Muscle layer of colon (tissue), 2 donors: ENCODE measurements around the gene RPN1.
A peak's percentile ranks its signal among the peaks of the same experiment; 100 is the strongest.

Source experiments
- H3K27ac ChIP-seq: one replicate; pipeline ENCODE4 v1.7.0; 2013; ENCODE audit warnings: low read depth, mild to moderate bottlenecking, low read length, moderate library complexity
- H3K27me3 ChIP-seq, 2 donors: one replicate each; pipeline ENCODE4 v1.7.0; 2013; ENCODE audit warnings: low read length in 2 of 2, mild to moderate bottlenecking in 2 of 2; ENCODE audit not compliant: insufficient read depth in 2 of 2, control insufficient read depth in 1 of 2
- H3K36me3 ChIP-seq: one replicate; pipeline ENCODE4 v1.7.0; 2013; ENCODE audit warnings: mild to moderate bottlenecking, low read length; ENCODE audit not compliant: insufficient read depth
- H3K4me1 ChIP-seq: one replicate; pipeline ENCODE4 v1.7.0; 2013; ENCODE audit warnings: mild to moderate bottlenecking, low read length; ENCODE audit not compliant: insufficient read depth
- H3K4me3 ChIP-seq, 2 donors: one replicate each; pipeline ENCODE4 v1.7.0; 2013; ENCODE audit warnings: low read length in 2 of 2, low read depth in 1 of 2, mild to moderate bottlenecking in 1 of 2, moderate library complexity in 1 of 2
- H3K9ac ChIP-seq: one replicate; pipeline ENCODE4 v1.7.0; 2013; ENCODE audit warnings: low read length
- H3K9me3 ChIP-seq: one replicate; pipeline ENCODE4 v1.7.0; 2013; ENCODE audit warnings: mild to moderate bottlenecking, low read length
- donor health status: abdominal sarcoma.
- donor health status: Adenocarcinoma of cecum.

RPN1 gene

DNA sequence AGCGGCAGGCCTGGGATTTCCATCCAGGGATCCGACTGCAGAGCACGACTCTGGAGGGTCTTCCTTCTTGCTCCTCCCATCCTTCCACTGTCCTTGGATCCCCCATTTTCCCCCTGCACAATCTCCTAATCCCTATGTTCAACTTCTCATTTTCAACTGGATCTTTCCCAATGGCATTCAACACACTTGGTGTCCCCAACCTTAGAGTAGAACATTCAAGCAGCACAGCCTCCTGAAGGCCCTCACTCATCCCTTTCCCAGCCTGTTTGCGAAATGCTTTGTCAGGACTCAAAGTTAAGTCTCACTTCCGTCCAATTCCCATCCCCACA, 32.3 kb downstream of the RPN1 start:
- H3K27ac ChIP-seq, result peak overlapping the region; percentile 48
- H3K36me3 ChIP-seq, result peaks cover 38% of the 10 kb centered on the region
- no peaks in the 10 kb centered on the region for H3K27me3 ChIP-seq
- H3K9ac ChIP-seq, result peak overlapping the region; percentile 49
- peaks cover 18% of the 10 kb centered on the region for H3K4me1 ChIP-seq
- no peaks in the 10 kb centered on the region for H3K9me3 ChIP-seq
- peak overlapping the region; percentile 56 to 99 for H3K4me3 ChIP-seq

DNA sequence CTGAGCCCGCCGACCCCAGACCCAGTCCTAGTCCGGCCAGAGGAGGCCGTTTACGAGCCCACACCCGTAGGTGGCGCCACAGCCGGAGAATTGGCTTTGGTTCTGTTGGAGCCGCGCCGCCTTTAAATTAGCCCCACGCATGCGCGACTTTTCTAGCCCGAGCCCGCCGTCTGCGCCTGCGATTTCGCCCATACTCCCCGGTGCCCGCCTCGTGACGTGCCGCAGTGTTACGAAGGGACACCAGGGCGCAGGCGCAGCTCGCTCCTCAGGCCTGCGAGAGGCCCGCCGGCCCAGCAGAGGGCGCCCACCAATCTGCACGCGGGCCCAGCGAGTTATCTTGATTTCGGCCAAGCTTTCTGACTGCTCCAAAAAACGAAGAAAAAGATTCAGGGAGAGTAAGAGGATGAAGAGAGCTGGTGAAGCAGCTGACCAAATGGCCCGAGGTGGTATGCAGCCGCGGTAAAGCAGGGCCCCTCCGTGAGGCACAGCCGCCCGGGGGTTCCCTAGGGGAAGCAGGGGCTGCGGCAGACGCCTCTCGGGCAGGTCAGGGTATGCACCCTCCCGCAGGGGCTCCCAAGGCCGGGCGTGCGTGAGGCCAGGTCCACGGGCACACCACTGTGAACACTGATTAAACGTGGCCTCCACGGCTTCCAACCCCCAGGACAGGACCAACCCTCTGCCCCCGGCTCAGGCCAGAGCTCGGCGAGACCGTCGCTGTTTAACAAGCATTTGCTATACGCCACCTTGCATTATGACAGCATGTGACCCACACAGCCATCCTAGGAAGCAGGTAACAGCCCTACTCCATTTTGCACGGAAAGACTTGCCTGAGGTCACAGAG, 32.8 kb downstream of the RPN1 start:
- H3K27me3 ChIP-seq, result no peaks in the 10 kb centered on the region

DNA sequence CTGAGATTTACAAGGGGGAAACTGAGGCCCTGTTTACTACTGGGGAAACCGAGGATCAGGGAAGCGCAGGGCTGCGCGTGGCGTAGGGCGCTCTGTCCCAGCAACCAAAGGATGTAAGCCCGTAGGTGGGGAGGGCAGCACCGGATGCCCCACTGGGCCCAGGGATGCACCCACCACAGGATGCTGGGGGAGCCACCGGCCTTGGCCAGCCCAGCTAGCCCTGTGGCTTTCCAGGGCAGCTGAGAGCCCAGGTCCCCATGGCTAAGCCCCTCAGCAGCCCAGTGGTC, 33.4 kb downstream of the RPN1 start:
- Histone ChIP-seq H3K27ac (peak overlapping the region; percentile 80), H3K9me3 (no peaks in the 10 kb centered on the region), H3K4me3 (peak overlapping the region; percentile 57 to 99), H3K4me1 (peaks cover 18% of the 10 kb centered on the region), H3K27me3 (no peaks in the 10 kb centered on the region), H3K36me3 (peaks cover 28% of the 10 kb centered on the region), H3K9ac (peak overlapping the region; percentile 68)

More for the DNA sequence above, 32.8 kb downstream of the RPN1 start:
- Histone ChIP-seq H3K36me3 (peaks cover 34% of the 10 kb centered on the region), H3K4me1 (peaks cover 18% of the 10 kb centered on the region), H3K4me3 (peak overlapping the region; percentile 57 to 99), H3K27ac (peak overlapping the region; percentile 80), H3K9ac (peak overlapping the region; percentile 68), H3K9me3 (no peaks in the 10 kb centered on the region)

DNA sequence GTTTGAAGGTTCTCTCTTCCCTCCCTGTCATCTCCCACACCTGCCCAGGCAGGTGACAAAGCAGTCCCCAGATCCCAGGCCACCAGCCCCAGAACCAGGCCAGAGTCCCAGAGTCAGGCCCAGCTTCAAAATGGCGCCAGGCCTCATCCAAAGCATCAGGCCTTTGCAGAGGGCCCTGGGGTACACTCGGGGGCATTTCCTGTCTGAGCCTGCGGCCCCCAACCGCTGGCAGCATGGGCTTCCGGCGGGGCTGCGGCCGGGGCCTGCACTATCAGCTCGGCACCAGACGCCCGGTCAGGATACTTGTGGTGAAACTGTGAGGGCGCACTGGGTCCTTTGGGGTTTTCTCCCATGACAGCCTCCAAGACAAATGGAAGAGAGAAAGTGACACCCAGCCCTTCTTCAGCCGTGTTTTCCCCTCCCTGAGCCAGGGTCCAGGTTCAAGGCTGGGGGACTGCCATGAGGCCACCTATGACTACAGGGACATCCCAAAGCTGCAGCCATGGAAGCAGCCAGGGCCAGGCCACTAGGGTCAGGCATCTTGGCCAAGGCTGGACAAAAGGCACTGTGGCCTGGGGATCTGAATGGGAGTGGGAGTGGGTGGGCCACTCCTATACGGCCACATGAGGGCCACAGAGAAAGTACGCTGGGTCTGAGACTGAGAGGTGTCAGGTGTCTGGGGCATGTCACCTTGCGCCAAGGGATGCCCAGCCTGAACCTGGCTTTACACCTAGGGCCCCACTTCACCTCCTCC, 33.9 kb downstream of the RPN1 start:
- Histone ChIP-seq H3K27me3 (no peaks in the 10 kb centered on the region), H3K9ac (peak overlapping the region; percentile 68), H3K27ac (peak overlapping the region; percentile 80), H3K36me3 (peaks cover 23% of the 10 kb centered on the region), H3K4me1 (peaks cover 18% of the 10 kb centered on the region), H3K4me3 (peak overlapping the region; percentile 57 to 99), H3K9me3 (no peaks in the 10 kb centered on the region)

DNA sequence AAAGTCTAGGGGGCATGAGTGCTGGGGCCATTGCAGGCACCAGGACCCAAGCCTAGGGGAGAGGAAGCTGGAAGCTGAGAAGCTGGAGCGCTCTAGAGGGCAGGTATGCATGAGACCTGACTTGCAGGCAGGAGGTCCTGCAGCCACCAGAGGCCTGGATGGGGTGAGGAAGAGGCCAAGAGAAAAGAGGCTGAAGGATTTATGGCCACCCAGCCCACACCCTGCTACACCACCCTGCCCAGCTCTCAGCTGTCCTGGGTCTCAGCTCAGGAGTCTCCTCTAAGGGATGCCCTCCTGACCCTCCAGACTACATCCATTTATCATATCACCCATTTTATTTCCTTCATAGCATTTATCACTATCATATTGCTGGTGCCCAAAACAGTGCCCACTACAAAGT, 36.5 kb downstream of the RPN1 start:
- no peak overlapping the region for H3K9ac ChIP-seq
- H3K4me3 ChIP-seq, result no peak overlapping the region
- no peaks in the 10 kb centered on the region for H3K36me3 ChIP-seq
- peaks cover 12% of the 10 kb centered on the region for H3K4me1 ChIP-seq
- no peak overlapping the region for H3K27ac ChIP-seq
- H3K27me3 ChIP-seq, result no peaks in the 10 kb centered on the region
- no peaks in the 10 kb centered on the region for H3K9me3 ChIP-seq

DNA sequence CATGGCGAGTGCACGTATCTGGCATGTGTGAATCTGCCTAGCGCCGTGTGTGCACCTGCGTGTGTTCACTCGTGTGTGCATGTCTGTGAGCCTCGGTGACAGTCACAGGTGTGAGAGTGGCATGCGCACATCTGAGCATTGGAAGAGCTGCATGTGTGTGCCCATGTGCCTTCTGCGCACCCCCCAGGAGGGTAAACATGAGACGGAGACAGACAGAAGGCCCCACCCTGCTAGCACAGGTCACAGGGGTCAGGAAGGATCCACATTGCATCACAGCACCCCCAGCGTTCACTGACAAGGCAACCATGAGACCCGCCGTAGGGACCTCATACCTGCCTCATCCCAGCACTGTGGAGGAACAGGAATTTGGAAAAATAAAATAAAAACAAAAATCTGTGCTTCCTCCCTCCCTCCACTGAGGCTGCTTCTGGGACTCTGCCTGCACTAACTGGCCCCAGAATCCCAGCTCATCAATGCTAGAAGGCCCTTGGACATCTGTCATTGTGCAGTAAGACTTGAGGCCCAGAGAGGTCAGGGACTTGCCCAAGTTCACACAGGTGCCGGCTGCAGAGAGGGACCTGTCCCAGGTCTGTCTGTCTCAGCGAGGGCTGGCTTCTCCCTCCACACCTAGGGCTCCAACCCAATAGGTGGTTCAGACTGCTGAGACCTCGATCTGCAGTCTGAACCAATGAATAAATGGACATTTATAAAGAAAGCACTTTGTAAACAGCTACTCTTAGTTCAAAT, 37.4 kb downstream of the RPN1 start:
- no peaks in the 10 kb centered on the region for H3K36me3 ChIP-seq

DNA sequence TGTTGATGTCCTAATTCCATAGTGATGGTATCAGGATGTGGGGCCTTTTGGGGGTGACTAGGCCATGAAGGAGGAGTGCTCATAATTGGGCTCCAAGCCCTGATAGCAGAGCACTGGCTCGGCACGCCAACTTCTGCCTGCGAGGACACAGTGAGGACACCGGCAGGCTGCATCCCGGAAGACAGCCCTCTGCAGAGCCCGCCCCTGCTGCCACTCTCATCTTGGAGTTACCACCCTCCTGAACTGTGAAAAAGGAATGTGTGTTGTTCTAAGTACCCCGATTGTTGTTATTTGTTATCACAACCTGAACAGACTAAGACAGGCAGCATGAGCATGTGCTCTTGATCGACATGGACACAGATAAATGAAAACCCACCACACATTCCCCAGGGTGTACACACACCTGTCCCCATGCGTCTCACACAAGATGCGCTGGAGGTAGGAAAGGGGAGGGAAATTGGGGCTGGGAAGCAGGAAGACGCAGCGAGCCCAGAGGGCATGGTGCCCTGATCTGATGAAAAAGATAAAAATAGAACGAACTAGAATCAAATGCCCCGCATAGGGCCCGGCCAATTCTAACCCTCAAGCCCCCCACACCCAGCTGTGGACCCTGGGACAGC, 40.1 kb downstream of the RPN1 start:
- H3K27me3 ChIP-seq, result no peaks in the 10 kb centered on the region
- no peak overlapping the region for H3K27ac ChIP-seq
- no peaks in the 10 kb centered on the region for H3K36me3 ChIP-seq
- H3K4me3 ChIP-seq, result no peak overlapping the region
- no peak overlapping the region for H3K9ac ChIP-seq
- no peaks in the 10 kb centered on the region for H3K4me1 ChIP-seq
- H3K9me3 ChIP-seq, result no peaks in the 10 kb centered on the region

More for the DNA sequence above, 37.4 kb downstream of the RPN1 start:
- no peak overlapping the region for H3K9ac ChIP-seq
- H3K27me3 ChIP-seq, result no peaks in the 10 kb centered on the region
- H3K9me3 ChIP-seq, result no peaks in the 10 kb centered on the region
- H3K4me3 ChIP-seq, result no peak overlapping the region
- H3K4me1 ChIP-seq, result peaks cover 5% of the 10 kb centered on the region
- H3K27ac ChIP-seq, result no peak overlapping the region

DNA sequence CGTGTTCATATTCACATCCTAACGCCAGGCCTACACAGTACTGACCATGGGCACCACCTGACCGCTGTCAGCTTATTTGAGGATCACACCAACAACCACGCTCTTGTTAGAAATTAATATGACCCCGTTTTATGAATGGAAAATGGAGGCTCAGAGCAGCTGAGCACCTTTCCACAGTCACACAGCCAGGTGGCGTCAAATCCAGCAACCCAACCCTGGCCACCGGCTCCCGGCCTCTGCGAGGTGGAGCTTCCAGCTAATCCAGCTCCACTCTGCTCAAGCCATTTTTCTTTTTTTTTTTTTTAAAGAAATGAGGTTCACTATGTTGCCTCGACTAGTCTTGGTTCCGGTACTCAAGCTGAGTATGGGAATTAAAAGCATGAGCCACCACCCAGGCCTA, 41.3 kb downstream of the RPN1 start:
- H3K27ac ChIP-seq, result no peak overlapping the region
- no peaks in the 10 kb centered on the region for H3K9me3 ChIP-seq
- H3K4me1 ChIP-seq, result no peaks in the 10 kb centered on the region
- no peak overlapping the region for H3K9ac ChIP-seq
- H3K4me3 ChIP-seq, result no peak overlapping the region
- no peaks in the 10 kb centered on the region for H3K27me3 ChIP-seq
- H3K36me3 ChIP-seq, result no peaks in the 10 kb centered on the region

DNA sequence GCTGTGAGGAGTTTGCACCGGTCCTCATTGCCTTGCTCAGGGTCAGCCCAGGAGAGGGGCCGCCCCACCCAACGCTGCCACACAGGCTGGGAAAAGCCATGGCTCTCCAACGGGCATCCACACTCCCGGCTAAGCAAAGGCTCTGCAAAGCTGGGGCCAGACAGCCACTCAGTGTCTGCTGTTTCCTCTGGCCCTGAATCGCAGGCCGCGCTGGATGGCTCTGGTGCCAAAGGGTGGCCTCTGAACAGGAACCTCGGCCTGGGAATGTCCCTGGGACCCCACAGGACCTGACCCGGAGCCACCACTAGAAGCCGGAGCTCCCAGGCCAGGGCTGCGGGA, 42.9 kb downstream of the RPN1 start:
- Histone ChIP-seq H3K4me3 (peak overlapping the region; percentile 53 to 56), H3K36me3 (no peaks in the 10 kb centered on the region), H3K9me3 (no peaks in the 10 kb centered on the region), H3K27me3 (no peaks in the 10 kb centered on the region), H3K4me1 (no peaks in the 10 kb centered on the region), H3K27ac (no peak overlapping the region), H3K9ac (no peak overlapping the region)

DNA sequence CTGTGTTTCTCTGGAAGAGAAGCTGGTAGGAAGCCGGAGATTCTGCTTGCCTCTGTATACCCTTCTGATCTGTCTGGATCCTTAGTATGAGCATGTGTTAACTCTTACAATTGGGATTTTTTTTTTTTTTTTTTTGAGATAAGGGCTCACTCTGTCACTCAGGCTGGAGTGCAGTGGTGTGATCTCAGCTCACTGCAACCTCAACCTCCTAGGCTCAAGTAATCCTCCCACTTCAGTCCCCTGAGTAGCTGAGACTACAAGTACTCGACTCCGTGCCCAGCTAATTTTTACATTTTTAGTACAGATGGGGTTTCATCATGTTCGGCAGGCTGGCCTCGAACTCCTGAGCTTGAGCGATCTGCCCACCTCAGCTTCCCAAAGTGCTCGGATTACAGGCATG, 44.5 kb downstream of the RPN1 start:
- H3K27ac ChIP-seq, result no peak overlapping the region
- H3K4me1 ChIP-seq, result no peaks in the 10 kb centered on the region
- no peaks in the 10 kb centered on the region for H3K27me3 ChIP-seq
- H3K9me3 ChIP-seq, result no peaks in the 10 kb centered on the region
- no peak overlapping the region for H3K4me3 ChIP-seq
- no peak overlapping the region for H3K9ac ChIP-seq
- no peaks in the 10 kb centered on the region for H3K36me3 ChIP-seq
